Activated CD8-positive, alpha-beta T cell treated with anti-CD3 and anti-CD28 coated beads, Interleukin-2, amount 10 ng/mL, durations not matched to agents 7 days and 5 days (primary cell): ENCODE data around the gene SAMD13. TPM values are rescaled to one million over a fixed set of nuclear protein-coding genes. Genes with fewer than 3 reads are reported as not detected.

Experiments
- ATAC-seq: fragments of 150-1000 bp; cut with Tn5 transposase; one replicate; pipeline ENCODE4 v1.10.0; 2021; ENCODE audit warnings: moderate library complexity
- CTCF ChIA-PET: fragments of 350-600 bp; sonication (Branson Sonifier 250); formaldehyde crosslinking; loops from one replicate; lab custom pipeline; 2021; ENCODE audit warnings: antibody characterized with exemption; lab: Charles Lee
- POLR2A ChIA-PET: fragments of 350-600 bp; sonication (Branson Sonifier 250); formaldehyde crosslinking; loops from one replicate; lab custom pipeline; 2021; ENCODE audit warnings: antibody characterized with exemption; lab: Charles Lee
- DNase-seq: peaks from one replicate; pipeline ENCODE4 v3.0.0-alpha.2; 2020
- H3K27ac Mint-ChIP-seq: one replicate; pipeline ENCODE4 v1.8.0; 2021; ENCODE audit warnings: mild to moderate bottlenecking, mixed read lengths
- H3K27me3 Mint-ChIP-seq: one replicate; pipeline ENCODE4 v1.8.0; 2021; ENCODE audit warnings: low read depth, mixed read lengths
- H3K36me3 Mint-ChIP-seq: one replicate; pipeline ENCODE4 v1.8.0; 2021; ENCODE audit warnings: low read depth, mixed read lengths
- H3K4me1 Mint-ChIP-seq: one replicate; pipeline ENCODE4 v1.8.0; 2021; ENCODE audit warnings: low read depth, mixed read lengths
- H3K4me3 Mint-ChIP-seq: one replicate; pipeline ENCODE4 v1.8.0; 2021; ENCODE audit warnings: mild to moderate bottlenecking, mixed read lengths
- H3K9me3 Mint-ChIP-seq: one replicate; pipeline ENCODE4 v1.8.0; 2022; ENCODE audit warnings: mixed read lengths; ENCODE audit not compliant: insufficient read depth
- total RNA-seq, 2 experiments: library from RNA; stranded (reverse); gene quantifications; one replicate each; pipeline ENCODE4 v1.2.3, GENCODE V29; 2021

The SAMD13 gene
- total RNA-seq, 2 experiments from 2014 or later = 0.29 TPM; not detected in 1

- Mint-ChIP-seq H3K36me3 (no peaks in the 10 kb centered on the region), H3K9me3 (no peaks in the 10 kb centered on the region), H3K4me3 (no peak overlapping the region), H3K27ac (no peak overlapping the region), H3K4me1 (no peaks in the 10 kb centered on the region), H3K27me3 (peaks cover 3% of the 10 kb centered on the region)
- ChIA-PET CTCF (interaction anchor here (1.1 to 1.3 kb wide), 2 partner anchors 22 to 372 kb away, joined by 3 read pairs; no protein-coding TSS in a partner anchor), POLR2A (no interaction called here)
- ATAC-seq (no peak), DNase-seq (no peak)
Observed at GRCh38 chr1:84382127-84382526, 80.6 kb downstream of the SAMD13 start.

- H3K4me3 Mint-ChIP-seq = no peak overlapping the region
- DNase-seq (no peak), ATAC-seq (no peak)
- CTCF ChIA-PET = no interaction called here
- H3K27ac Mint-ChIP-seq = no peak overlapping the region
- no peaks in the 10 kb centered on the region for H3K4me1 Mint-ChIP-seq
- POLR2A ChIA-PET = no interaction called here
- H3K27me3 Mint-ChIP-seq = peaks cover 3% of the 10 kb centered on the region
- H3K9me3 Mint-ChIP-seq = no peaks in the 10 kb centered on the region
- no peaks in the 10 kb centered on the region for H3K36me3 Mint-ChIP-seq
Observed at GRCh38 chr1:84385347-84385746, 83.8 kb downstream of the SAMD13 start.

- ATAC-seq = no peak
- no peaks in the 10 kb centered on the region for H3K4me1 Mint-ChIP-seq
- no peaks in the 10 kb centered on the region for H3K9me3 Mint-ChIP-seq
- peaks cover 3% of the 10 kb centered on the region for H3K27me3 Mint-ChIP-seq
- no peak overlapping the region for H3K4me3 Mint-ChIP-seq
- ChIA-PET POLR2A (no interaction called here), CTCF (interaction anchor here (1.2 kb wide), 1 partner anchor 243 kb away, joined by 3 read pairs; the partner anchor contains the start of gene PRKACB)
- no peaks in the 10 kb centered on the region for H3K36me3 Mint-ChIP-seq
- no peak for DNase-seq
- no peak overlapping the region for H3K27ac Mint-ChIP-seq
Observed at GRCh38 chr1:84386716-84387479, 85.4 kb downstream of the SAMD13 start.

GRCh38 chr1:84387480-84388163 is 86.1 kb downstream of the SAMD13 start:
- H3K27me3 Mint-ChIP-seq = peaks cover 3% of the 10 kb centered on the region

GRCh38 chr1:84390226-84390625 is 88.7 kb downstream of the SAMD13 start:
- no peaks in the 10 kb centered on the region for H3K4me1 Mint-ChIP-seq
- no peaks in the 10 kb centered on the region for H3K36me3 Mint-ChIP-seq
- H3K27me3 Mint-ChIP-seq = no peaks in the 10 kb centered on the region
- no peak for DNase-seq
- no peak for ATAC-seq
- no peaks in the 10 kb centered on the region for H3K9me3 Mint-ChIP-seq
- POLR2A ChIA-PET = no interaction called here
- H3K4me3 Mint-ChIP-seq = no peak overlapping the region
- no peak overlapping the region for H3K27ac Mint-ChIP-seq
- CTCF ChIA-PET = no interaction called here

More at GRCh38 chr1:84387480-84388163, 86.1 kb downstream of the SAMD13 start:
- ChIA-PET CTCF (interaction anchor here (0.9 kb wide), 1 partner anchor 15 kb away, joined by 3 read pairs; no protein-coding TSS in a partner anchor), POLR2A (no interaction called here)
- no peaks in the 10 kb centered on the region for H3K9me3 Mint-ChIP-seq
- H3K4me3 Mint-ChIP-seq = no peak overlapping the region
- H3K4me1 Mint-ChIP-seq = no peaks in the 10 kb centered on the region
- H3K36me3 Mint-ChIP-seq = no peaks in the 10 kb centered on the region
- no peak for ATAC-seq
- no peak for DNase-seq
- no peak overlapping the region for H3K27ac Mint-ChIP-seq

- H3K9me3 Mint-ChIP-seq = no peaks in the 10 kb centered on the region
- no peak within 1 kb of the TSS for H3K4me3 Mint-ChIP-seq
- ATAC-seq (no peak), DNase-seq (no peak)
- no peaks in the 10 kb centered on the region for H3K4me1 Mint-ChIP-seq
- H3K36me3 Mint-ChIP-seq = no peaks in the 10 kb centered on the region
- POLR2A ChIA-PET = interaction anchor here (0.6 kb wide), 1 partner anchor 1351 kb away, joined by 3 read pairs; no protein-coding TSS in a partner anchor
- no peak within 1 kb of the TSS for H3K27ac Mint-ChIP-seq
- H3K27me3 Mint-ChIP-seq = no peaks in the 10 kb centered on the region
- CTCF ChIA-PET = no interaction called here
Observed at GRCh38 chr1:84398175-84399155, 97.0 kb downstream of the SAMD13 start, which contains the start of gene DNASE2B. Gene DNASE2B (plus strand): TSS chr1:84398484. CDS start chr1:84398565, 81 bp downstream.

Other genes starting within 250 kb of the SAMD13 start
- gene PRKACB, start 157.4 kb upstream of the SAMD13 start, total RNA-seq = 10 to 100 TPM; 85.2 to 96.3 TPM
- gene DNASE2B, start 96.8 kb downstream of the SAMD13 start, total RNA-seq = not detected
- gene RPF1, start 177.6 kb downstream of the SAMD13 start, total RNA-seq = 10 to 100 TPM; 41.6 to 44.1 TPM
- 1 to 10 TPM; 3.3 to 3.4 TPM for gene SPATA1, start 204.7 kb downstream of the SAMD13 start, total RNA-seq
- 100 to 1,000 TPM in 1 of 2 experiments, 10 to 100 TPM in 1; 99.0 to 106 TPM for gene GNG5, start 204.9 kb downstream of the SAMD13 start, total RNA-seq